Measurements from ENCODE around the gene ZNF497.

Gene ZNF497

GRCh38 chr19:58362272-58362994, at the start of gene ZNF497:
ZNF497 (minus strand) TSS chr19:58362751; CDS start chr19:58357635, 5,116 bp downstream.
- no peak for TF ChIP-seq PPARA (CRISPR knock-in tag; IDR thresholded peaks at IDR 0.05; ENCODE audit: borderline replicate concordance)
- TF ChIP-seq POU6F1 (CRISPR knock-in tag; IDR thresholded peaks at IDR 0.05; ENCODE audit: borderline replicate concordance, low read depth), result 0 out of 2 replicates have a peak, but pooled peaks have one; percentile 29
- peak; percentile 94 for ATAC-seq

- peak; percentile 76 for ATAC-seq
- TF ChIP-seq PPARA (CRISPR knock-in tag; IDR thresholded peaks at IDR 0.05; ENCODE audit: borderline replicate concordance) (no peak), ZFP3 (CRISPR knock-in tag; IDR thresholded peaks at IDR 0.05) (no peak), SNAI2 (CRISPR knock-in tag; IDR thresholded peaks at IDR 0.05) (no peak), CREB5 (CRISPR knock-in tag; IDR thresholded peaks at IDR 0.05; ENCODE audit: low read depth) (no peak)
Measured at GRCh38 chr19:58409010-58409790, 46.6 kb upstream of the ZNF497 start.

GRCh38 chr19:58408152-58409009, 45.8 kb upstream of the ZNF497 start, which contains the start of gene ZNF584:
ZNF584 (plus strand) TSS chr19:58408649; CDS start chr19:58409148, 499 bp downstream.
- no peak for TF ChIP-seq CREB5 (CRISPR knock-in tag; IDR thresholded peaks at IDR 0.05; ENCODE audit: low read depth)
- no peak for TF ChIP-seq ZNF70 (CRISPR knock-in tag; IDR thresholded peaks at IDR 0.05)
- TF ChIP-seq ZC3H10 (CRISPR knock-in tag; IDR thresholded peaks at IDR 0.05), result no peak
- TF ChIP-seq PPARA (CRISPR knock-in tag; IDR thresholded peaks at IDR 0.05; ENCODE audit: borderline replicate concordance), result no peak
- no peak for TF ChIP-seq TOX (CRISPR knock-in tag; IDR thresholded peaks at IDR 0.05; ENCODE audit: borderline replicate concordance)
- TF ChIP-seq TSHZ2 (CRISPR knock-in tag; IDR thresholded peaks at IDR 0.05), result no peak
- TF ChIP-seq GLIS3 (CRISPR knock-in tag; IDR thresholded peaks at IDR 0.05), result no peak
- no peak for TF ChIP-seq PATZ1 (CRISPR knock-in tag; IDR thresholded peaks at IDR 0.05; ENCODE audit: borderline replicate concordance)
- TF ChIP-seq CSDC2 (CRISPR knock-in tag; IDR thresholded peaks at IDR 0.05), result no peak
- no peak for TF ChIP-seq TCF4 (CRISPR knock-in tag; IDR thresholded peaks at IDR 0.05; ENCODE audit: borderline replicate concordance)
- no peak for TF ChIP-seq OSR1 (CRISPR knock-in tag; IDR thresholded peaks at IDR 0.05)
- no peak for TF ChIP-seq ZNF8 (CRISPR knock-in tag; IDR thresholded peaks at IDR 0.05)
- peak; percentile 97 for ATAC-seq

Data from SK-N-SH treated with all-trans-retinoic acid at 6 μM for 48 hours (cell line).